MV-4-11 (cell line): ENCODE results near the gene POLG.
"Not testable (repeated sequence)": the region's sequence is repeated elsewhere in the genome, so short reads cannot be mapped to it uniquely, and the experiment has no call there.

ENCODE experiments used
- DNase-seq: peaks from one replicate; lab custom pipeline; 2025; lab: John Stamatoyannopoulos, UW

Gene POLG

GRCh38 chr15:89278307-89278706, 56.3 kb downstream of the POLG start:
- DNase-seq: no peak

GRCh38 chr15:89277281-89277680, 57.3 kb downstream of the POLG start:
- not testable (repeated sequence) for DNase-seq
